WTC11 (cell line): ENCODE results near the gene COX14. TPM values are rescaled to one million over a fixed set of nuclear protein-coding genes. Genes with fewer than 3 reads are reported as not detected.

Experiments
- ATAC-seq: fragments of 200-7000 bp; cut with Tn5 transposase; 2 replicates; pipeline ENCODE4 v1.10.0; 2021; ENCODE audit warnings: mild to moderate bottlenecking, moderate library complexity
- CTCF ChIA-PET: fragments of 300-600 bp; sonication (Branson Sonifier 250); formaldehyde crosslinking; loops from one replicate; lab custom pipeline; 2021; ENCODE audit warnings: antibody characterized with exemption; lab: Charles Lee
- POLR2A ChIA-PET: fragments of 350-600 bp; sonication (Branson Sonifier 250); formaldehyde crosslinking; loops from one replicate; lab custom pipeline; 2021; ENCODE audit warnings: antibody characterized with exemption; lab: Charles Lee
- DNase-seq: peaks from one replicate; pipeline ENCODE4 v3.0.0; 2021; ENCODE audit warnings: low spot score
- H3K27ac Mint-ChIP-seq: 2 replicates; pipeline ENCODE4 v1.8.0; 2021; ENCODE audit warnings: mixed read lengths
- H3K27me3 Mint-ChIP-seq: 2 replicates; pipeline ENCODE4 v1.8.0; 2021; ENCODE audit warnings: low read depth, mild to moderate bottlenecking, moderate library complexity, mixed read lengths
- H3K36me3 Mint-ChIP-seq: 2 replicates; pipeline ENCODE4 v1.8.0; 2021; ENCODE audit warnings: mixed read lengths
- H3K4me1 Mint-ChIP-seq: 2 replicates; pipeline ENCODE4 v1.8.0; 2022; ENCODE audit warnings: mixed read lengths
- H3K4me3 Mint-ChIP-seq: 2 replicates; pipeline ENCODE4 v1.8.0; 2021; ENCODE audit warnings: mild to moderate bottlenecking, moderate library complexity, mixed read lengths
- H3K9me3 Mint-ChIP-seq: 2 replicates; pipeline ENCODE4 v1.8.0; 2021; ENCODE audit warnings: mixed read lengths
- ATF3 ChIP-seq: sonication (generic); formaldehyde crosslinking; conservative IDR thresholded peaks from 2 replicates; pipeline ENCODE4 v1.8.1; 2022; ENCODE audit warnings: mild to moderate bottlenecking, missing genetic modification reagents
- ELF4 ChIP-seq: sonication (generic); formaldehyde crosslinking; IDR thresholded peaks from 2 replicates; pipeline ENCODE4 v1.8.1; 2022; ENCODE audit warnings: low read depth, mild to moderate bottlenecking, moderate library complexity, missing genetic modification reagents
- ETV6 ChIP-seq: sonication (generic); formaldehyde crosslinking; IDR thresholded peaks from 2 replicates; pipeline ENCODE4 v1.8.1; 2022; ENCODE audit warnings: mild to moderate bottlenecking, missing genetic modification reagents
- FOXJ3 ChIP-seq: sonication (generic); formaldehyde crosslinking; IDR thresholded peaks from 2 replicates; pipeline ENCODE4 v1.9.0; 2021; ENCODE audit warnings: missing genetic modification reagents, mild to moderate bottlenecking, borderline replicate concordance
- HMGA2 ChIP-seq: fragments of 250-450 bp; sonication (Bioruptor Pico); IDR thresholded peaks from 2 replicates; pipeline ENCODE4 v1.4.0; 2021; ENCODE audit warnings: mild to moderate bottlenecking, moderate library complexity
- IRF2 ChIP-seq: sonication (generic); formaldehyde crosslinking; IDR thresholded peaks from 2 replicates; pipeline ENCODE4 v1.8.0; 2022; ENCODE audit warnings: low read depth, missing genetic modification reagents, borderline replicate concordance
- NFATC4 ChIP-seq: fragments of 250-450 bp; sonication (Bioruptor Pico); IDR thresholded peaks from 2 replicates; pipeline ENCODE4 v1.9.0; 2021; ENCODE audit warnings: mild to moderate bottlenecking
- NR1H2 ChIP-seq: sonication (generic); formaldehyde crosslinking; IDR thresholded peaks from 2 replicates; pipeline ENCODE4 v1.9.0; 2021; ENCODE audit warnings: mild to moderate bottlenecking, moderate library complexity, missing genetic modification reagents
- SP1 ChIP-seq: sonication (generic); formaldehyde crosslinking; conservative IDR thresholded peaks from 2 replicates; pipeline ENCODE4 v1.8.1; 2022; ENCODE audit warnings: missing genetic modification reagents
- USF2 ChIP-seq: sonication (generic); formaldehyde crosslinking; IDR thresholded peaks from 2 replicates; pipeline ENCODE4 v1.8.1; 2023; ENCODE audit warnings: mild to moderate bottlenecking, missing genetic modification reagents, moderate library complexity
- ZNF121 ChIP-seq: sonication (generic); formaldehyde crosslinking; IDR thresholded peaks from 2 replicates; pipeline ENCODE4 v1.8.0; 2023; ENCODE audit warnings: missing genetic modification reagents
- ZNF219 ChIP-seq: sonication (generic); formaldehyde crosslinking; IDR thresholded peaks from 2 replicates; pipeline ENCODE4 v1.8.0; 2023; ENCODE audit warnings: missing genetic modification reagents, mild to moderate bottlenecking, borderline replicate concordance
- ZNF232 ChIP-seq: sonication (generic); formaldehyde crosslinking; IDR thresholded peaks from 2 replicates; pipeline ENCODE4 v1.8.0; 2022; ENCODE audit warnings: mild to moderate bottlenecking, missing genetic modification reagents
- ZNF512 ChIP-seq: sonication (generic); formaldehyde crosslinking; IDR thresholded peaks from 2 replicates; pipeline ENCODE4 v1.8.1; 2022; ENCODE audit warnings: missing genetic modification reagents, borderline replicate concordance
- ZNF671 ChIP-seq: fragments of 250-450 bp; sonication (Bioruptor Pico); IDR thresholded peaks from 2 replicates; pipeline ENCODE4 v1.8.0; 2021; ENCODE audit warnings: mild to moderate bottlenecking
- total RNA-seq: library from RNA; stranded (reverse); gene quantifications from 3 replicates; pipeline ENCODE4 v1.2.3, GENCODE V29; 2021
- TF ChIP-seq, protein P1 (sequence below): fragments of 250-450 bp; sonication (Bioruptor Pico); IDR thresholded peaks from 2 replicates; pipeline ENCODE4 v2.1.2; 2022; ENCODE audit warnings: mild to moderate bottlenecking, moderate library complexity
- TF ChIP-seq, protein P2 (sequence below): sonication (generic); formaldehyde crosslinking; IDR thresholded peaks from 2 replicates; pipeline ENCODE4 v1.8.1; 2022; ENCODE audit warnings: low read depth, mild to moderate bottlenecking, moderate library complexity, missing genetic modification reagents, borderline replicate concordance
- TF ChIP-seq, protein P3 (sequence below): fragments of 250-450 bp; sonication (Bioruptor Pico); IDR thresholded peaks from 2 replicates; pipeline ENCODE4 v1.9.0; 2021; ENCODE audit warnings: moderate library complexity, mild to moderate bottlenecking, inconsistent platforms, borderline replicate concordance

The COX14 gene
- total RNA-seq, 1 experiment from 2014 or later: 41.4 TPM

- TF ChIP-seq ZNF512 (CRISPR knock-in tag) (no peak), ZNF671 (no peak)
- TF ChIP-seq, all 79 proteins: peak for 2
Observed at GRCh38 chr12:50066402-50066801, 45.6 kb upstream of the COX14 start (continued).

DNA sequence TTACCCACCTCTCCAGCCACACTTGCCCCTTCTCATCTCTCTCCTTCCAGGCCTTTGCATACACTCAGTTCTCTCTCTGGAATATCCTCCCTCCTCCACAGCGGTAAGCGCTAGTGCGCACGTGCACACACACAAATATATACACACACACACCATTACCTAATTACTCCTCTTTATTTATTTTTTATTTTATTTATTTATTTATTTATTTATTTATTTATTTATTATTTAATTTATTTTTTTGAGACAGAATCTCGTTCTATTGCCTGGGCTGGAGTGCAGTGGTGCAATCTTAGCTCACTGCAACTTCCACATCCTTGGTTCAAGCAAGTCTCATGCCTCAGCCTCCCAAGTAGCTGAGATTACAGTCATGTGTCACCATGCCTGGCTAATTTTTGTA, 43.0 kb upstream of the COX14 start:
- no peaks in the 10 kb centered on the region for H3K27me3 Mint-ChIP-seq
- no peaks in the 10 kb centered on the region for H3K9me3 Mint-ChIP-seq
- ATAC-seq: no peak
- no peaks in the 10 kb centered on the region for H3K36me3 Mint-ChIP-seq
- POLR2A ChIA-PET: no interaction called here
- H3K4me3 Mint-ChIP-seq: no peak overlapping the region
- CTCF ChIA-PET: interaction anchor here (1.8 to 10.9 kb wide), 7 partner anchors 12 to 202 kb away, joined by 15 to 219 read pairs (median 29); partner anchors contain the start of genes AQP6, COX14 and SMARCD1
- no peak for DNase-seq
- H3K4me1 Mint-ChIP-seq: peaks cover 17% of the 10 kb centered on the region
- no peak overlapping the region for H3K27ac Mint-ChIP-seq
- TF ChIP-seq HMGA2 (CRISPR knock-in tag) (peak; percentile 93), ZNF121 (CRISPR knock-in tag) (no peak)

DNA sequence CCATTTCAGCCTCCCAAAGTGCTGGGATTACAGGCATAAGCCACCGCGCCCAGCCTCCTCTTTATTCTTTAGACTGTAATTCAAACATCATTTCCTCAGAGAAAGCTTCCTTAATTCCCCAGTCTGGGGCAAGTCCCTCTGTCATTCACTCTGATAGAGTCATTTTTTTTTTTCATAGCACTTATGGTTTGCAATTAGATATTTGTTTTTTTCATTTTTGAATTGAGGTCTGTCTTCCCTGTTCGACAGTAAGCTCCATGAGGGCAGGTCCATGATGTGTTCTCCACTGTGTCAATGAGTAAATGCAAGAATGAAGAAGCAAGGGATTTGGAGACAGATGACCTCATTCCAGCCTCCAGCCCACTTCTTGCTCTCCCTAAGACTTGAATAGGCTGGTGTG, 42.5 kb upstream of the COX14 start:
- peaks cover 17% of the 10 kb centered on the region for H3K4me1 Mint-ChIP-seq
- ATAC-seq: no peak
- no peak overlapping the region for H3K27ac Mint-ChIP-seq
- no peak for DNase-seq
- H3K27me3 Mint-ChIP-seq: no peaks in the 10 kb centered on the region
- no peak overlapping the region for H3K4me3 Mint-ChIP-seq
- ChIA-PET POLR2A (no interaction called here), CTCF (interaction anchor here (0.9 to 10.9 kb wide), 15 partner anchors 12 to 245 kb away, joined by 3 to 219 read pairs (median 16); partner anchors contain the start of genes AQP5, AQP6, COX14 and GPD1)
- H3K36me3 Mint-ChIP-seq: no peaks in the 10 kb centered on the region
- TF ChIP-seq IRF2 (CRISPR knock-in tag) (no peak), NFATC4 (CRISPR knock-in tag) (no peak), ZNF671 (no peak), ATF3 (no peak), ETV6 (CRISPR knock-in tag) (no peak), FOXJ3 (CRISPR knock-in tag) (no peak), ELF4 (CRISPR knock-in tag) (no peak), ZNF219 (CRISPR knock-in tag) (no peak)
- TF ChIP-seq, protein P1, sequence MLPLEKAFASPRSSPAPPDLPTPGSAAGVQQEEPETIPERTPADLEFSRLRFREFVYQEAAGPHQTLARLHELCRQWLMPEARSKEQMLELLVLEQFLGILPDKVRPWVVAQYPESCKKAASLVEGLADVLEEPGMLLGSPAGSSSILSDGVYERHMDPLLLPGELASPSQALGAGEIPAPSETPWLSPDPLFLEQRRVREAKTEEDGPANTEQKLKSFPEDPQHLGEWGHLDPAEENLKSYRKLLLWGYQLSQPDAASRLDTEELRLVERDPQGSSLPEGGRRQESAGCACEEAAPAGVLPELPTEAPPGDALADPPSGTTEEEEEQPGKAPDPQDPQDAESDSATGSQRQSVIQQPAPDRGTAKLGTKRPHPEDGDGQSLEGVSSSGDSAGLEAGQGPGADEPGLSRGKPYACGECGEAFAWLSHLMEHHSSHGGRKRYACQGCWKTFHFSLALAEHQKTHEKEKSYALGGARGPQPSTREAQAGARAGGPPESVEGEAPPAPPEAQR (CRISPR knock-in tag): no peak
- TF ChIP-seq, protein P2, sequence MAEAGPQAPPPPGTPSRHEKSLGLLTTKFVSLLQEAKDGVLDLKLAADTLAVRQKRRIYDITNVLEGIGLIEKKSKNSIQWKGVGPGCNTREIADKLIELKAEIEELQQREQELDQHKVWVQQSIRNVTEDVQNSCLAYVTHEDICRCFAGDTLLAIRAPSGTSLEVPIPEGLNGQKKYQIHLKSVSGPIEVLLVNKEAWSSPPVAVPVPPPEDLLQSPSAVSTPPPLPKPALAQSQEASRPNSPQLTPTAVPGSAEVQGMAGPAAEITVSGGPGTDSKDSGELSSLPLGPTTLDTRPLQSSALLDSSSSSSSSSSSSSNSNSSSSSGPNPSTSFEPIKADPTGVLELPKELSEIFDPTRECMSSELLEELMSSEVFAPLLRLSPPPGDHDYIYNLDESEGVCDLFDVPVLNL (CRISPR knock-in tag): no peak
- no peaks in the 10 kb centered on the region for H3K9me3 Mint-ChIP-seq

DNA sequence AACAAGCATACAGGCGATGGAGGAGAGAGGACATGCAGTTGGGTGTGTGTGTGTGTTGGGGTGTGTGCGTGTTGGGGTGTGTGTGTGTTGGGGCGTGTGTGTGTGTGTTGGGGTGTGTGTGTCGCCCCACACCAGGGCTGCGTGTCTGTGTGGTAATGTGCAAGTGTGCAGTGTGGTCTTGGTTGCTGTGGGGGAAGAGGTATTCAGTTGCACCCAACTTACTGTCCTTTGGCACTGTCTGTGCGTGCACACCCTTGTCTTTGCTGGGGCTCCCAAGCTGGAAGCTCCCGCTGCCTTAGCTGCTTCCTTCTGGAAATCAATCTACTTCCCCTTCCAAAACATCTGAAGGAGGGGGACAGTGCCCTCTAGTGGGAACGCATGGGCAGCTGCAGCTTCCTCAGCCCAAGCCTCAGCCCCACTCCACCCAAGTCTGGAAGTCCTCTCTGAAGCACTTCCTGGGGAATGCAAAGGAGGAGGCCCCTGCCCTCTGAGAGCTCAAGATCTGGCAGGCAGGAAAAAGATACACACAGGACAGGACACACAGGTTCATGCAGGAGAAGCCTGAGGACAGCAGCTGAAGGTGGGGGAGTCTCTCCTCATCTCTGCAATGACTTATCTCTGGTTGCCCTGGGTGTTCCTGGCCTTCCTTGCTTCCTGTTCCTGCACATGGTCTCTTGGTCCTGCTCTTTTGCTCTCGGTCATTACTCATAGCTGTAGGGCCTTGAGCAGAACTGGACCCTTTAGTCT, 41.5 kb upstream of the COX14 start:
- peaks cover 20% of the 10 kb centered on the region for H3K4me1 Mint-ChIP-seq
- POLR2A ChIA-PET: interaction anchor here (1.0 to 1.2 kb wide), 3 partner anchors 14 to 103 kb away, joined by 3 to 4 read pairs (median 3); no protein-coding TSS in a partner anchor
- H3K27me3 Mint-ChIP-seq: no peaks in the 10 kb centered on the region
- H3K9me3 Mint-ChIP-seq: no peaks in the 10 kb centered on the region
- CTCF ChIA-PET: interaction anchor here (0.5 to 10.9 kb wide), 58 partner anchors 9 to 1261 kb away, joined by 3 to 219 read pairs (median 4); partner anchors contain the start of genes AQP5, AQP6, CERS5 and COX14
- ATAC-seq: peak; percentile 61
- peak; percentile 84 for DNase-seq
- H3K27ac Mint-ChIP-seq: no peak overlapping the region
- no peak overlapping the region for H3K4me3 Mint-ChIP-seq
- H3K36me3 Mint-ChIP-seq: no peaks in the 10 kb centered on the region
- TF ChIP-seq USF2 (CRISPR knock-in tag) (no peak), ZNF232 (CRISPR knock-in tag) (no peak), NR1H2 (CRISPR knock-in tag) (no peak), SP1 (CRISPR knock-in tag) (0 out of 2 replicates have a peak, but pooled peaks have one; percentile 21)
- TF ChIP-seq, protein P3, sequence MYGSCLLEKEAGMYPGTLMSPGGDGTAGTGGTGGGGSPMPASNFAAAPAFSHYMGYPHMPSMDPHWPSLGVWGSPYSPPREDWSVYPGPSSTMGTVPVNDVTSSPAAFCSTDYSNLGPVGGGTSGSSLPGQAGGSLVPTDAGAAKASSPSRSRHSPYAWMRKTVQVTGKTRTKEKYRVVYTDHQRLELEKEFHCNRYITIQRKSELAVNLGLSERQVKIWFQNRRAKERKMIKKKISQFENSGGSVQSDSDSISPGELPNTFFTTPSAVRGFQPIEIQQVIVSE (CRISPR knock-in tag): no peak
